Activated naive CD8-positive, alpha-beta T cell (primary cell): Measurements from ENCODE around the gene GDPD5.

Experiments used
- H3K27ac Mint-ChIP-seq: one replicate; pipeline ENCODE4 v1.8.0; 2021; ENCODE audit warnings: mixed read lengths
- H3K27me3 Mint-ChIP-seq: one replicate; pipeline ENCODE4 v1.8.0; 2021; ENCODE audit warnings: mixed read lengths
- H3K36me3 Mint-ChIP-seq: one replicate; pipeline ENCODE4 v1.8.0; 2021; ENCODE audit warnings: mixed read lengths
- H3K4me1 Mint-ChIP-seq: one replicate; pipeline ENCODE4 v1.8.0; 2021; ENCODE audit warnings: low read depth, mixed read lengths
- H3K4me3 Mint-ChIP-seq: one replicate; pipeline ENCODE4 v1.8.0; 2021; ENCODE audit warnings: mild to moderate bottlenecking, mixed read lengths
- H3K9me3 Mint-ChIP-seq: one replicate; pipeline ENCODE4 v1.8.0; 2021; ENCODE audit warnings: low read depth, mixed read lengths

The GDPD5 gene

DNA sequence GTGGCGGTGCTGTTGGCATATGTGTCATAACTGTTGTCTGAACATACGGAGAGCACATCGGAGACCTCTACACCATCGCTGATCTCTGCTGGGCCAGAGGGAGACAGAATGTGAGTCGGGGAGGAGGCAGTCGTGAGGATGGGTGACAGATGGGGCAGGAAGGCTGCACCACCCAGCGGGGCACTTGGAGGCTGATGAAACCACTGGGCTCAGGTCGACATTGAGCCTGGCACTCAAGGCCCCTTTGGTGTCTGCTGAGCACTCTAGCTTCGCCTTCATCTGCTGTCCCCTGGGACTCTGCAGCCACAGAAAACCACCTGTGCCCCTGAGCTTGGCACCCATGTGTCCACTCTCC, 90.2 kb downstream of the GDPD5 start:
- H3K27ac Mint-ChIP-seq, result no peak overlapping the region
- H3K27me3 Mint-ChIP-seq, result peaks cover 22% of the 10 kb centered on the region
- no peaks in the 10 kb centered on the region for H3K9me3 Mint-ChIP-seq
- H3K4me3 Mint-ChIP-seq, result no peak overlapping the region
- peaks cover 6% of the 10 kb centered on the region for H3K4me1 Mint-ChIP-seq
- no peaks in the 10 kb centered on the region for H3K36me3 Mint-ChIP-seq

DNA sequence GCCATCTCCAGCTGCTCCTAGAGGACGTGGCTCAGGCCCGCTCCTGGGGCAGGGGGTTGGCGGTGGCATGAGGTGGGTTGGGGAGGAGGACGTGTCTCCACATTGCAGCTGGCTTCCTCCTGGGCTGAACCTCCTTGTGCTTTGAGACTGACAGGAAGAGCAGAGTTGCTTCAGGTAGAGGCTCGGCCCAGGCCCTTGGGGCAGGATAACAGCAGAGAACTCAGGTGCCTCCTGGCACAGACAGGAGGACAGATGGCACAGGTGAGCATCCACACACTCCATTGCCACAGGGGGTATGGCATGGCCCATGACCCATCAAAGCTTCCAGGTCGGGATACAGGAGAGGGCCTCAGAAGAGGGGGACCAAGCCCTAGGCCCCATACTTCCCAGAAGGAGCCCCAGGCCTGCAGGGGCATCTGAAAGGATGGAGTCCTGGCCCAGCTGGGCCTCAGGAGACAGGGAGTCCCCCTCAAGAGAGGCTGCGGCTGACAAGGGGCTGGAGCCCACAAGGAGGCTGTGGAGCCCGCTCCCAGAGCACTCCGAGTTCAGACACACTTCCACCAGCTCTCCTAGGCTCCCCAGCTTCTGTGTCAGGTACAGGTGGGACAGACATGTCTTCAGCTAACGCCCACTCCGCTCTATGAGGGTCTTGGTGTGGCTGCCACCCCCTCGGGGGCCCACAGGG, 90.7 kb downstream of the GDPD5 start:
- peaks cover 7% of the 10 kb centered on the region for H3K4me1 Mint-ChIP-seq
- no peaks in the 10 kb centered on the region for H3K9me3 Mint-ChIP-seq
- H3K4me3 Mint-ChIP-seq, result no peak overlapping the region
- peaks cover 23% of the 10 kb centered on the region for H3K27me3 Mint-ChIP-seq
- no peaks in the 10 kb centered on the region for H3K36me3 Mint-ChIP-seq
- H3K27ac Mint-ChIP-seq, result no peak overlapping the region

GRCh38 chr11:75434051-75434450, 91.7 kb downstream of the GDPD5 start:
- Mint-ChIP-seq H3K36me3 (peaks cover 2% of the 10 kb centered on the region), H3K9me3 (no peaks in the 10 kb centered on the region), H3K4me3 (no peak overlapping the region), H3K27ac (no peak overlapping the region), H3K27me3 (peaks cover 27% of the 10 kb centered on the region), H3K4me1 (peaks cover 12% of the 10 kb centered on the region)

- no peak overlapping the region for H3K4me3 Mint-ChIP-seq
- peaks cover 2% of the 10 kb centered on the region for H3K36me3 Mint-ChIP-seq
- no peak overlapping the region for H3K27ac Mint-ChIP-seq
- no peaks in the 10 kb centered on the region for H3K9me3 Mint-ChIP-seq
- peaks cover 17% of the 10 kb centered on the region for H3K4me1 Mint-ChIP-seq
- peaks cover 29% of the 10 kb centered on the region for H3K27me3 Mint-ChIP-seq
Measured at GRCh38 chr11:75433443-75433842, 92.3 kb downstream of the GDPD5 start.

GRCh38 chr11:75432911-75433321, 92.8 kb downstream of the GDPD5 start, which contains the start of gene KLHL35:
Gene KLHL35, minus strand, starts transcription at chr11:75433203. Its CDS starts 2,574 bp downstream, at chr11:75430629.
- H3K27ac Mint-ChIP-seq, result no peak within 1 kb of the TSS
- peaks cover 29% of the 10 kb centered on the region for H3K27me3 Mint-ChIP-seq

DNA sequence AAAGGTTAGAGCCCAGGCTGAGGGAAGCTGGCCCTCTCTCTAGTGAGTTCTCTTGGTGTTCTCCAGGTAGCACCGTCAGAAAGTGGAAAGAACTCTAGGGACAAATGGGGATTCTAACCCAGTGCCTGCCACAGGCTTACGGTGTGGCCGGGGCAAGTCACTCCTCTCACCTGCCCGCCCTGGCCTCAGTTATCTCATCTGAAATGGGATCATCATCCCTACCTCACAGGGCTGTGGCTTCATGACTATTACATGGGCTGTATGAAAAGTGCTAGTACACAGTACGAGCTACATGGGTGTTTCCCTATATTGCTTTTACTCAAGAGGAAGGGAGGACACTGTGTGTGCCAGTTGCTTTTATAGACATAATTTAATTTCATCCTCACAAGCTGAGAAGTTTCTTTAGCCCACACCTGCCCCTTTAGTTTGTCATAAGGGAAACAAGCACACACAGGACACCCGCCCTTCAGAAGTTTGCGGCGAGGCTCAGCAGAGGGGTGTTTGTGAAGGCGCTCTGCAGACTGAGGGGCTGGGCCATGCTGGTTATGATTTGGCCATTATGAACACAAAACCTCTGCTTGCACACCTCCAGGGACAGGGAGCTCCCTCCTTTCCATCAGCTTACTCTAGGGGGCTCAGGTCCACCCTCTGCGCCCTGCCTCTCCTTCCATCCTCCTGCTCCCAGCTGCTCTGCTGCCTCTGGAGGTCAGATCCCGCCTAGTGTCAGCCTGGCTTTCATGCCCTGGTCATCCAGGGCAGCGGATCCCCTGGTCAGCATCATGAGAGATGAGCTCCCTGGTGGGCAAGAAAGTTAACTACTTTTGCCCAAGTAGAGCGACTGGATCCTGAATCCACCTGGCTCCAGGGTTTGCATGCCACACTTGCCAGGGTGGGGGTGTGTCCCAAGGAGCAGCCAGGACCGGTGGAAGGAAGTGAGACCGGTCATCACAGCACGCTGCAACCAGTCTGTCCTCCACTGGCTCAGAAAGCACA, 93.9 kb downstream of the GDPD5 start:
- Mint-ChIP-seq H3K27ac (no peak overlapping the region), H3K27me3 (peaks cover 29% of the 10 kb centered on the region), H3K9me3 (no peaks in the 10 kb centered on the region), H3K4me3 (peak overlapping the region; percentile 88), H3K4me1 (peaks cover 24% of the 10 kb centered on the region), H3K36me3 (peaks cover 2% of the 10 kb centered on the region)

More at GRCh38 chr11:75432911-75433321, 92.8 kb downstream of the GDPD5 start, which contains the start of gene KLHL35:
- Mint-ChIP-seq H3K4me3 (no peak within 1 kb of the TSS), H3K4me1 (peaks cover 20% of the 10 kb centered on the region), H3K36me3 (peaks cover 2% of the 10 kb centered on the region), H3K9me3 (no peaks in the 10 kb centered on the region)

DNA sequence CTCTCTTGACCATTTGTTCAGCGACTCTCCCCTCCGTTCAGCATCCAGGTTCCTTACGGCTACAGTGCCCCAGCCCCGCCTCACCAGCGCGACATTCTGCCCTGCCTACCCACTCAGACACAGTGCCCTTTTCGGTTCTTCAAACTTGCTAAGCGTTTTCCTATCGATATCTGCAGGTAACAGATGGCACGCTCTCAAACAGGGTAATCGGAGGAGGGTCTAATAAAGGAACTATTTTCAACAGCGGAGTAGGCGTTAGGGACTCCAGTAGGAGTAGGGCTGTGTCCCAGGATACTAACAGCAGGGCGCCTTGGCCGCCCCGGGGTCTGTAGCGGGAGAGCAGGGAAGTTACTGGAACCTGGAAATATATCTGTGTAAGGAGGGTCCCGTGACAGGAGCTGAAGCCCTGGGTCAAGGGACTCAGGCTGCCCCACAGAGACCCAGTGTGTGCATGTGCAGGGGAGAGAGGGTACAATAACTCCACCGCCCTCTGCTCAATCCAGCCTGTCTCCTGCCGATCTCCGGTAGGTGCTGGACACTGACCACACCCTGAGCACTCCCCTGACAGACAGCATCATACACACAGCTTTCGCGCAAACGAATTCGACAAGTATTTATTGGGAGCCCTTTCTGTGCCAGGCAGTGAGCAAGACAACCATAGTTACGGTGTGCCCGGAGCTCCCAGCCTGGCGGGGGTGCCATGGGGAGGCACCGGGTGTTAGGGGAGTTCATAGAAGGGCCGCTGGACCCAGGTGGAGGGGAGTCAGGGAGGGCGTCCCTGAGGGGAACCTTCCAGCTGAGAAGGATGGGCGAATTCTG, 94.8 kb downstream of the GDPD5 start:
- Mint-ChIP-seq H3K36me3 (peaks cover 2% of the 10 kb centered on the region), H3K4me3 (peak overlapping the region; percentile 88), H3K4me1 (peaks cover 24% of the 10 kb centered on the region), H3K9me3 (no peaks in the 10 kb centered on the region), H3K27me3 (peaks cover 29% of the 10 kb centered on the region), H3K27ac (peak overlapping the region; percentile 78)

GRCh38 chr11:75429902-75430713, 95.6 kb downstream of the GDPD5 start:
- H3K4me3 Mint-ChIP-seq, result peak overlapping the region; percentile 88
- peaks cover 24% of the 10 kb centered on the region for H3K4me1 Mint-ChIP-seq
- peak overlapping the region; percentile 78 for H3K27ac Mint-ChIP-seq
- H3K36me3 Mint-ChIP-seq, result peaks cover 2% of the 10 kb centered on the region
- H3K27me3 Mint-ChIP-seq, result peaks cover 29% of the 10 kb centered on the region
- H3K9me3 Mint-ChIP-seq, result no peaks in the 10 kb centered on the region

GRCh38 chr11:75429641-75429901, 96.2 kb downstream of the GDPD5 start:
- Mint-ChIP-seq H3K4me1 (peaks cover 24% of the 10 kb centered on the region), H3K27me3 (peaks cover 29% of the 10 kb centered on the region), H3K27ac (peak overlapping the region; percentile 80), H3K9me3 (no peaks in the 10 kb centered on the region), H3K36me3 (peaks cover 2% of the 10 kb centered on the region), H3K4me3 (peak overlapping the region; percentile 79)

GRCh38 chr11:75428989-75429640, 96.6 kb downstream of the GDPD5 start:
- Mint-ChIP-seq H3K36me3 (peaks cover 2% of the 10 kb centered on the region), H3K4me1 (peaks cover 24% of the 10 kb centered on the region), H3K4me3 (peak overlapping the region; percentile 79), H3K27me3 (peaks cover 29% of the 10 kb centered on the region), H3K9me3 (no peaks in the 10 kb centered on the region), H3K27ac (peak overlapping the region; percentile 80)

- H3K9me3 Mint-ChIP-seq, result no peaks in the 10 kb centered on the region
- peaks cover 2% of the 10 kb centered on the region for H3K36me3 Mint-ChIP-seq
- H3K27ac Mint-ChIP-seq, result no peak overlapping the region
- H3K4me1 Mint-ChIP-seq, result peaks cover 24% of the 10 kb centered on the region
- peak overlapping the region; percentile 79 for H3K4me3 Mint-ChIP-seq
- H3K27me3 Mint-ChIP-seq, result peaks cover 28% of the 10 kb centered on the region
Measured at GRCh38 chr11:75428281-75428724, 97.4 kb downstream of the GDPD5 start.

GRCh38 chr11:75427181-75427580, 98.6 kb downstream of the GDPD5 start:
- H3K27me3 Mint-ChIP-seq, result peaks cover 19% of the 10 kb centered on the region
- H3K4me1 Mint-ChIP-seq, result peaks cover 24% of the 10 kb centered on the region
- H3K4me3 Mint-ChIP-seq, result no peak overlapping the region
- H3K36me3 Mint-ChIP-seq, result peaks cover 2% of the 10 kb centered on the region
- H3K9me3 Mint-ChIP-seq, result no peaks in the 10 kb centered on the region
- H3K27ac Mint-ChIP-seq, result no peak overlapping the region

DNA sequence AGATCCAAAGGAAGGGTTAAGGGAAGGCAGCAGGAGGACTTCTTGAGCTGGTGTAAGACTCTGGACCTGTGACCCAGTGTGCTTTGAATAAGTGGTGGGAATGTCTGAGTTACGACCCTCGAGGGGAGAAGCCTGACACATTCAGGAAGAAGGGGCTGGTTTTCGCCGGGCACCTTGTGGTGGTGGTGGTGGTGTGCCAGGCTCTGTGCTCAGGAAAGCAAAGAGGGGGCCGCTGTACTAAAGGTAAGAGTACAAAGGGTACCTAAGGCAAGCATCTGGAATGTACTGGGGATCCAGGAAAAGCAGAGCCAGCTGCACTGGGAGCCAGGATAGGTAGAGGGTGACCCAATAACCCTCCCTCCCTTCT, 99.0 kb downstream of the GDPD5 start:
- Mint-ChIP-seq H3K4me3 (no peak overlapping the region), H3K9me3 (no peaks in the 10 kb centered on the region), H3K27ac (no peak overlapping the region), H3K4me1 (peaks cover 24% of the 10 kb centered on the region), H3K36me3 (peaks cover 2% of the 10 kb centered on the region), H3K27me3 (peaks cover 16% of the 10 kb centered on the region)

GRCh38 chr11:75425422-75425821, 100.3 kb downstream of the GDPD5 start:
- Mint-ChIP-seq H3K27ac (no peak overlapping the region), H3K36me3 (peaks cover 2% of the 10 kb centered on the region), H3K27me3 (peaks cover 6% of the 10 kb centered on the region), H3K4me1 (peaks cover 17% of the 10 kb centered on the region), H3K9me3 (no peaks in the 10 kb centered on the region), H3K4me3 (no peak overlapping the region)
